ENCODE results near the gene LANCL3. TPM values are rescaled to one million over a fixed set of nuclear protein-coding genes. Genes with fewer than 3 reads are reported as not detected.
A peak's percentile ranks its signal among the peaks of the same experiment; 100 is the strongest.

The LANCL3 gene
- total and polyA plus RNA-seq, 11 donors = 0.08 to 2.2 (median 0.24) TPM

- DNase-seq = no peak
- peak in 3 of 4 donors; percentile 55 to 80 (median 62) for ATAC-seq
These were observed 130.1 kb downstream of the LANCL3 start for GRCh38 chrX:37701588-37701987.

GRCh38 chrX:37711991-37712390 lies 140.5 kb downstream of the LANCL3 start:
- DNase-seq (no peak), ATAC-seq (no peak)
- Histone ChIP-seq H3K27ac (no peak overlapping the region), H3K27me3 (peaks cover 0 to 7% (median 0%) of the 10 kb centered on the region in 9 donors), H3K4me3 (no peak overlapping the region), H3K36me3 (no peaks in the 10 kb centered on the region), H3K9me3 (no peaks in the 10 kb centered on the region), H3K4me1 (no peaks in the 10 kb centered on the region)
- 43 to 76% (median 54%) methylated on average over 3 of the region's 3 CpGs for WGBS, 4 donors
- intact Hi-C loops (cut with DNase I) = no loop called here
- TF ChIP-seq CTCF (IDR thresholded peaks at IDR 0.05) (no peak), POLR2A (IDR thresholded peaks at IDR 0.05) (no peak)

More at GRCh38 chrX:37701588-37701987, 130.1 kb downstream of the LANCL3 start:
- peaks cover 0 to 3% (median 0%) of the 10 kb centered on the region in 9 donors for H3K27me3 ChIP-seq
- intact Hi-C loops (cut with DNase I) = no loop called here
- no peaks in the 10 kb centered on the region for H3K9me3 ChIP-seq
- peaks cover 0 to 2% (median 0%) of the 10 kb centered on the region in 12 donors for H3K4me1 ChIP-seq
- no peak overlapping the region for H3K4me3 ChIP-seq
- no peak for TF ChIP-seq CTCF (IDR thresholded peaks at IDR 0.05)
- TF ChIP-seq POLR2A (IDR thresholded peaks at IDR 0.05) = no peak
- 46 to 74% (median 58%) methylated on average over 4 of the region's 4 CpGs for WGBS, 4 donors
- H3K36me3 ChIP-seq = no peaks in the 10 kb centered on the region
- no peak overlapping the region for H3K27ac ChIP-seq

- intact Hi-C loops (cut with DNase I) = no loop called here
These were observed 141.0 kb downstream of the LANCL3 start for GRCh38 chrX:37712458-37712857.

GRCh38 chrX:37714479-37714878 lies 143.0 kb downstream of the LANCL3 start:
- no peak for DNase-seq
- intact Hi-C loops (cut with DNase I) = no loop called here
- Histone ChIP-seq H3K36me3 (no peaks in the 10 kb centered on the region), H3K9me3 (no peaks in the 10 kb centered on the region), H3K27ac (peak overlapping the region in 4 of 12 donors; percentile 10 to 42 (median 18)), H3K4me3 (no peak overlapping the region), H3K4me1 (no peaks in the 10 kb centered on the region), H3K27me3 (peaks cover 0 to 7% (median 0%) of the 10 kb centered on the region in 9 donors)
- TF ChIP-seq POLR2A (IDR thresholded peaks at IDR 0.05) = no peak
- ATAC-seq = peak; percentile 55 to 92 (median 85)
- WGBS, 4 donors = 44 to 50% (median 47%) methylated on average over 2 of the region's 2 CpGs

More at GRCh38 chrX:37712458-37712857, 141.0 kb downstream of the LANCL3 start:
- no peaks in the 10 kb centered on the region for H3K36me3 ChIP-seq
- H3K27me3 ChIP-seq = peaks cover 0 to 7% (median 0%) of the 10 kb centered on the region in 9 donors
- no peaks in the 10 kb centered on the region for H3K9me3 ChIP-seq
- H3K4me1 ChIP-seq = no peaks in the 10 kb centered on the region
- ATAC-seq = no peak
- TF ChIP-seq POLR2A (IDR thresholded peaks at IDR 0.05) (no peak), CTCF (IDR thresholded peaks at IDR 0.05) (no peak)
- no peak for DNase-seq
- no peak overlapping the region for H3K27ac ChIP-seq
- no peak overlapping the region for H3K4me3 ChIP-seq
- WGBS, 4 donors = 49 to 79% (median 65%) methylated on average over 3 of the region's 3 CpGs

GRCh38 chrX:37716602-37717001 lies 145.1 kb downstream of the LANCL3 start:
- H3K36me3 ChIP-seq = no peaks in the 10 kb centered on the region
- H3K27me3 ChIP-seq = peaks cover 0 to 7% (median 0%) of the 10 kb centered on the region in 9 donors
- no peak for TF ChIP-seq CTCF (IDR thresholded peaks at IDR 0.05)
- TF ChIP-seq POLR2A (IDR thresholded peaks at IDR 0.05) = no peak
- intact Hi-C loops (cut with DNase I) = no loop called here
- no peaks in the 10 kb centered on the region for H3K4me1 ChIP-seq
- DNase-seq (no peak), ATAC-seq (no peak)
- H3K4me3 ChIP-seq = no peak overlapping the region
- H3K9me3 ChIP-seq = no peaks in the 10 kb centered on the region
- H3K27ac ChIP-seq = no peak overlapping the region

All from heart left ventricle (tissue), 16 donors.